COLO668 (cell line): ENCODE data around the gene SMURF2.

ENCODE experiments used
- DNase-seq: peaks from one replicate; lab custom pipeline; 2025; ENCODE audit not compliant: unreplicated experiment; lab: John Stamatoyannopoulos, UW

SMURF2 gene

DNA sequence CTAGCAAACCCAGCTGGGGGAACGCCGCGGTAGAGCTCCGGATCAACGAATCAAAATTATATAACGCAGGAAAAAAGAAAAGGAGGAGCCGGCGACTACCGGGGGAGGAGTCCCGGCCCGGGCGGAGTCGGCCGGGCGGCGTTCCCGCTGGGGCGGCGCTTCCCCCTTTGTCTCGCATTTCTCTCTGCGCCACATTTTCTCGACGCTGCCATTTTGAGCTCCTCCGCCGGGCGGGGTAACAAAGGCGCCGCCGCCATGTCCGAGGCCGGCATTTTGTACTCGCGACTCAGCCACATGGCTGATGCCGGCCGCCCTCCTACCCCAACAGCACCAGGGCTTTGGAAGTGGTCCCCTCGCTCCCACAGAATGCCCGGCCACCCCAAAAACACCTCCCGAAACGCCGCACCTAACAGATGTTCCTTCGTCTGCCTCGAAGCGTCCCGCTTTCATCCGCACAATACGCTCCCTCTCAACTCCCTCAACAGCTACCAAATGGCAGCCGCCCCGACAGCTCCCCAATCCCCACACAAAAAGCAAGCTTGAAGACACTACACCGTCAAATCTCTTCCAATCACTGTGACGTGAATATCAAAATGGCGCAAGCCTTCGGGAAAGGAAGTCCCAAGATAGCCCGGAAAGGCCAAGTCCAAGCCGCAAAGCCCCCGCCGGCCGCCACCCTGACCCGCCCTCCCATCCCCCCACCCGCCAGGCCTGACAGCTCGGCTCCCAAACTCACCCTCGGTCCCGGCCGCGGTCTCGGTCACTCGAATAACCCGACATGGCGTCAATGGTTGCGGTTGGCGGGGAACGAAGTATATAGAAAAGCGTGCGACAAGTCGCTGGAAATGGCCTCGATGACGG is 156.5 kb downstream of the SMURF2 start:
- peak; percentile 84 for DNase-seq

DNA sequence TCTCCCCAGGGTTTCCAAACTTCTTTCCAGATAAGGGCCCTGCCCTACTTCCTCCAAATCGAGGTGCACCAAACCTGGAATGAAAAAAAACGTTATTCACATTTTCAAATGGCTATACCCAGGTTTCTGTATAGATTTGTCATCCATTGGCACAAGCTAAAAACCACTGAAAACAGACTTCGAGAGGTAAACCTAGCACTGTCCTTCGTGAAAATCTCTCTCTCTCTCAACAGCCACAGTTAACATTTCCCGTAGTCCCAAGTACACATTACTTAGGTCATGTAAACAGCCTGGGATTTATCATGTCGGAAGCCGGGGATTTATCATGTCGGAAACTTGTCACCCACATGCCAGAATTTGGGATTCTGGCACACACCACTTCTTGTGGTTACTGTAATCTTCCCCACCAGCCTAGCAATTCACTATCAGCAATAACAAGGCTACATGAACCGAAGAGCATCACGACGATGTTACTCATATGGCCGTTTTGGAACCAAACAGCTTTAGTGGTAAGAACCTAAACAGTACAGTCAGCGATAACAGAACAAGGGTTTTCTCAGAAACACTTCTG is 157.3 kb downstream of the SMURF2 start:
- DNase-seq, result no peak

DNA sequence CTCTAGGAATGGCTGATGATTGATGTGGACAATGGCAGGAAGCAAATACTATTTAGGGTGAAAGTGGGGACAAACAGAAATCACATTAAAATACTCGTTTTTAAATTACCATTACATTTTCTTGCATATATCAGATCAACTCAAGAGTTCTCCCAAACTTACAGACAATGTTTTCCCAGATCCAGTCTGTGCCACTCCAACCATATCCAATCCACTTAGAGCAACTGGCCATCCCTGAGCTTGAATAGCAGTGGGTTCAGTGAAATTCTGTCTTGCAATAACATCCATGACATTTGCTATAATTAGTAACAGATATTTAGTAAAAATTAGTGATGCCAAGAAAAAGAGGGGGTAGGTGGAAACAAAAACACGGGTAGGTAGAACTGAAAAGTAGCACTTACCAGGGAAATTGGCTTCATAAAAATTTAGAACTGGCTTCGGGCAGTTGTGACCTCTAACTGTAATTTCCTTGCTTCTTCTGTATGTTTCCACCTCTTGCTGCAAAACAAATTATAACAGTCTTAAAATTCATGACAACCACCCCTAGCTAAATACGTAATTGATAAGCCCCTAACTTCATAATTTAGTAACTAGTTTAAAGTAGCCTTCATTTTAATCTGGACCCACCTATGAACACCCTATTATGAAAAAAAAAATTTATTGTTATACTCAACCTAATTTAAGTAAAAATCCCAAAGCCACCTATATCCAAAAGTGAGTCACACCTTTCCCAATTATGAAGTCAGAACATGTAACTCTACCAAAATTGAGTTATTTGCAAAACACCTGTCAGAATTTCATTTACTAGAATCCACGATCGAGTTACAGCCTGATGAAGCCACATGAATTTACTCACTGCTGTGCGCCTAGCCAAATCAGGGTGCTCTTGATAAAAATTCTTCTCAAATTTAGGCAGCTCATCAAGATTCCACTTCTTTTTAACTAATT is 158.0 kb downstream of the SMURF2 start:
- DNase-seq, result no peak

DNA sequence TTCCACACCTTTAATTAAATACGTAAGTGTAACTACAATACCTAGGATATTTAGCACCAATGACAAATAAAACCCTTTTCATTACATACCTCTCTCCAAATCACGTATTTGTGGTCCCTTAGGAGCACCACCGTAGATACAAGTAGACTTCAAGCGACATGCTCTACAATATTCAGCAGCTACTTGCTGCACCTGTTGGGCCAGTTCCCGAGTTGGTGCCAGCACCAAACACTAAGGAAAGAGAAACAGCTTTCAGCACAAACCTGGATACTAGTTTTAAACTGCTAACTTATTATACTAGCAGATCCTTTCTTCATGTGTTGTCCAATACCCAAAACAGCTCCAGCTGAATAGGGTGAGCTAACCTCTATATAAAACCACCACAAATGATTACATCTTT is 158.8 kb downstream of the SMURF2 start:
- DNase-seq, result no peak

DNA sequence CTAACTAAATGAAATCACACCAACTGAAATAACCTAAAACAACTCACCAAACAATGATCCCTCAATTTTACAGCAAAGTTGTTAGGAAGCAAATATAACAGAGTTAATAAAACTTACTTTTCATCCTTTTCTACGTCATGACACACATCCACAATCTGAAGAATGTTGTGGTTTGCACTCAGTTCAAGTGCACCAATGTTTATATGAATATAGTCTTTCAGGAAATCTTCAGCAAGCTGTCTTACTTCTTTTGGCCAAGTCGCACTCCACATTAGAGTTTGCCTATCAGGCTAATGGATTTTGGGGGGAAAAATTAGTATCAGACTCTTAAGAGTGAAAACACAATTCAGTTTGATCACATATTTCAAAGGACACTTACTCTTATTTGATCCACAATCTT is 159.3 kb downstream of the SMURF2 start:
- no peak for DNase-seq

DNA sequence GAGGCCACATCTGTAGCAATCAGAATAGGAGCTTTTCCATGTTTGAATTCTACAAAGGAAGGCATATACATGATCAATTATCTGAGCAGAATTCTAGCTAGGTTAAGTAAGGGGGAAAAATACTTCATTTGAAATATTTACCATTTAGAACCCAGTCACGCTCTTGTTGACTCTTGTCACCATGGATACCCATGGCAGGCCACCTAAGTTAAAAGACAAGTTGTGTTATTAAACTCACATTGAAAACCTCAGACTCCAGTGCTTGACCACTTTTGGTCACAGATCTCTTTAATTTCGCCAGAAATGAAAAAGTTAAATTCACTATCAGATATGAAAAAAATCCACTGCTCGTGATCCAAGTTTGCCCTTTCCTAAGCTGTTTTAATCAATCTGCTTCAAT is 160.1 kb downstream of the SMURF2 start:
- no peak for DNase-seq

DNA sequence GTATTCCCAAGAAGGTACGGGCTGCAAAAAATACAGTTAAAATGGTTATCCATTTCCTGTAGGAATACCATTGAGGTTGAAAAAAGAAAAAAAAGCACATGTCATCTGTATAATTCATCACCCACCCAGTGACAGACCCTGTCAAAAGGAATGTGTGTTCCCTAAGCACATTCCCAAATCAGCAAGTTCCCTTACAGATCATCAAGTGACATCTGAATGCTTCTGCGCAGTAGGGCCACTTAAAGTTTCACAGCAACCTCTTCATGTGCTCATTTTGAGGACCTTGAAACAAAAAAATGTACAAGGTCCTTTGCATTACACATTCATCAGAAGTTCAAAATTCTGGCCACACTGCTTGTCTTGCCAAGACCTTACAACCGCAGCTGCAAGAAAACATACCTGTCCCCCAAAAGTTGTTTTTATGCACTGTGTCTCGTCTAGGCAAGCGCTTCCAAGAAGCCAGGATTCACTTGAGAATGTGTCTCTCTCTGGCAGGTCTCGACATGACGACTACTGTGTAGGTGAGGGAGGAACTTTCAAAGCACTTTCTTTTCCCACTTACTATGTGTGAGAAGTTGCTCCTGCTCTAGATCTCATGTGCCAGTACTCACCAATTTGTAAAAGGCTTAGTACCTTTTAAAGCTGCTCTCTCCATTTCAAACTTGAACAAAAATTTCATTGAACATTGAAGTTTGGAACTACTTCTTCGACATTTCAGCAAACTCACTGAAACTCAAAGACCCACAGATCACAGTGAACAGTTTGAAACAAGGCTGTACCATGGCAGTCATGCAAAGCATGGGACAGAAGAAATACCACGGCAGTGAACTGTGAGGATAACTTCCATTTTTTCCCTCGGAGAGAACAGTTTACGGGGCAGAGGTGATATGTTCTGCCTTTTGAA is 161.0 kb downstream of the SMURF2 start:
- DNase-seq, result no peak

DNA sequence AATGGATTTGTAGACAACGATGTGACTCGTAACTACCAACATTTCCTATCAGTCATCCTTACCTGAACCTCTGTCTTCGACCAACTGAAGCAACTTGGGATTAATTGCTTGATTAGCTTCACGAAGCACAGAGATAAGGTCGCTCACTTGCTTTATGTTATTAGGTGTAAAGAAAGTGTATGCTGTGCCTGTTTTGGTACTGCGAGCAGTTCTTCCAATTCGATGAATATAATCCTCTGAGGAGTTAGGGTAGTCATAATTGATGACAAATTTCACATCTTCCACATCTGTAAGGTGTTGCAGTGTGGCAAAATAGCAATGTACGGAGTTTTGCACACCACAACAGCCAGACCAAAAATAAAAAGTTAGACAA is 161.6 kb downstream of the SMURF2 start:
- DNase-seq, result no peak

DNA sequence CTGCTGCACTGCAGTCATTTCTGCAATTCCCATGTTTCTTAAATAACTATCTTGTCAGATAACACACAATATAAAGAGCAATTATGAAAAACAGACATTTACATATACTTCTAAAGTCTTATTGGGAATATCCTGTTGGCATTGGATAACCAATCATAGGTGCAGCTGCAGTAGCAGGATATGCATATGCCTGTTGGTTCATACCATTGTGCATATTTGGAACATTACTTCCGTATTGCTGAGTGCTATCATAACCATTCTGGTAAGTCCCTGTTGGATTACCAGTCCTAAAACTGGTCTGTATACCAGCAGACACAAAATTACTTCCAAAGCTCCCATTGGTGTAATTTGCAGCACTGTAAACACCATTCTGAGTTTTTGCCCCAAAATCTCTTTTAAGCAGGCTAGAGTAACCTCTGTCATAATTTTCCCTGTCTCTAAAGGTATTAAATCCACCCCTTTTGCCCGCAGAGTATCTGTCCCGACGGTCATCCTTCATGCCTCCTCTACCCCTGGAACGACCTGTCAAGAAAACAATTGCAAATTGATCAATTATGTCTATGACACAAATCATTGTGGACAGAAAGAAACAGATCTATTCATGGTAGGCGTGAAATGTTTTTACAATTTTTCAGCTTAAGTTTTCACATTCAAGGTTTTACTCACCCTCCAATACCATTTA is 162.2 kb downstream of the SMURF2 start:
- no peak for DNase-seq

DNA sequence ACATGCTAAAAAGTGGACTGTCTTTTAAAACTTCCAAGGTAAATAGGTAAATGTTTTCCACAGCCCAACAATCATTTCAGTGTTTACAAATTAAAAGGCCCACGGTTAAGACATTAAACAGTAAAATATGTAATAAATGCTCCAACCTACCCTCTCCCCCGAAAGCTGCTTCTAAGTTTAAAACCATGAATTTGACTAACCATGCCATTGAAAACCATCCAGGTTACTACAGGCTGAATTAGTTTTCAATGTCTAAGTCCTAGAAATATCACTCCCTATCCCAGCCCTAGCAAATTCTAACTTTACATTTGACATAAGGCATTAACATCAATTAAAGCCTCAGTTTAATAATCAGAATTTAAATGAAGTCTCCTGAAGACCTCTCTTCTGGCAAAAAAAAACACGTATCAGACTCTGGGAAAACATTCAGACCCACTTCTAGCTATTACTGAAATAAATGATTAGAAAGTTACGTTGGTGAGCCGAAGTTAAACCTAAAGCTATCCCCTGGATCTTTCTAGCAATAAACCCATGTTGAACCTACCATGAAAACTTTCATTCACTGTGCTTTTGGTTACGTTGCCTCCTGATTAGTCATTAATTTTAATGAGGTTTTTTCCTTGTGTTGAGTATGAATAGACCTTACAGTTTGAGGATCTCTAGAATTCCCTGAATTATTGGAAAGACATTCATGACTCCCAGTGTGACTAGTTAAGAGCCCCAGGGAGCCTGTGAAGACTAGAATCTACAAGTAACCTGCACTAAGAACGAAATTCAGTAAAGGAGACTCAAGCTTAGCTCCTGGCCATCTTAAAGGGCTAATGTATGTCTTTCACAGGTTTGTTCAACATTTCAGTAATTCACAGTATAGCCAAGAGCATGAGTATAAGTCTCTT is 163.6 kb downstream of the SMURF2 start:
- DNase-seq, result no peak

DNA sequence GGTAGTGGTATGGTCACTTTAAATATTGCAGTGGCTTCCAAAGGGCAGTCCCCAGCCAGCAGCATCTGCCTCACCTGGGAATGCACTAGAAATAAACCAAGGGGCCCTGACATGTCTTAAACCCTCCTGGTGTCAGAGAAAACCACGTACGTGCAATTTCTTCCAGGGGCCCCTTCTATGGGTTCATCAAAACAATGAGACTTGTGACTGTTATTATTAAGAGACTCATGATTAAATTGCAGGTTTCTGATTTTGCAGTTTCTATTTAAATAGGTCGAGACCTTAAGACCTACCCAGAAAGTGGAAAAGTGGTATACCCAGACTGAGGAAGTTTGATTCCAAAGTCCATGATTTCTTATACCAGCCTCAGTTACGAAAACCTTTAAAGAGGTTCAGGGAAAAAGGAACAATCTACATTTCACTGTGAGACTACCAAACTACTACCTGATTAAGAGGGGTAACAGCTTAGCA is 164.5 kb downstream of the SMURF2 start:
- no peak for DNase-seq

DNA sequence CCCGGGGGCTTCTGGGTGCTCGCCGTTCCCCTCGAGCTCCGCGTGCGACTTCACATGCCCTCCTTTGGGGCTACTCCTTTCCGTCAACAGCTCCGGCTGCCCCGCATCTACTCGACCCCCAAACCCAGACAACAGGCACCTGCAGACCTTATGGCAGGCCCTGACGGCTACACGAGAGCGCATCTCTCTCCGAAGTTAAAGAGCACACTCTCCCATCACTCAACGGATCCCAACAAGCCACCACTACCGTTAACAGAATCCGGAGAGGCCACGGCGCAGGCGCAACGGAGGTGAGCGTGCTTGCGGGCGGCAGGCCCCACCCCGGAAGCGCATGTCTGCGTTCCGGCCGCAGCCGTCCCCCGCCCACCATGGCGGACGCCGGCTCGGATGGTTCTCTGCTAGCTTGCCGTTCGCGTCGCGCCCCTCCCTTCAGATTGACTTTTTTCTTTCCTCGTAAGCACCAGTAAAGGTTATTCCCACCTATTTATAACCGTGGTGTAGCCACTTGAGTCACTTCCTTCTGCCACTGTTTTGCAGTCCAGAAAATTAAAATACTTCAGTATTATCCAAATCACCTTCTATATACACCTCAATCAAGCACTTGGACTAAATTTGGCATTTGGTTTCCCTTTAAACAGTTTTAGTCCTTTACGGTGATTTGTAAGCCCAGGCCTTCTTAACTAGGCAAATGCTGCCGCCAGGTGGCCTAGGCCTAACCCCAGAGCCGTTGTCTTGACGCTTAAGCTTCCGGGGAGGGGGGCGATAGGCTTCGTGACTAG is 165.1 kb downstream of the SMURF2 start, which contains the start of gene POLG2:
POLG2 (minus strand) TSS at position 269 of the 779 bp plus-strand sequence; CDS start at position 183, 86 bp downstream.
- DNase-seq, result peak; percentile 90

DNA sequence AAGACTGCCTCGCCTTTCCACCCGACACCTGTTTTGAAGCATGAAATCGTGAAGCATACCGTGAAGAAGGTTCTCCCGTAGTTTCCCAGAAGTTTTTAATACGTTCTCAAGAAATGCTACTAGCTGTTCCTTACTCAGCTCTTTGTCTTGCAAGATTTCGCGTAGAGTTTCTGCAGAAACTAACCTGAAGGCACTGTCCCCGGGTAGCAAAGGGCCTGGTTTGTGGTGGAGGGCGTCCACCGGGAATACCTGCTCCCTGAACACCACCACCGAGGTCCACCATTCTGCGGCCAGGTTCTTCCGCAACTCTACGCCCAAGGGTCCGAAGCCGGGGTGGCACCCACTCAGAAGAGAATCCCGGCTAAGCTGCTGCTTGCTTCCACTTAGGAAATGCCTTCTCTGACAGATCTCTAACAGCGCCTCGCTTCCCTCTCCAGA is 165.7 kb downstream of the SMURF2 start:
- DNase-seq, result no peak
